Muscle of leg (tissue), 11 donors: ENCODE data around the gene DHX57. TPM values are rescaled to one million over a fixed set of nuclear protein-coding genes. Genes with fewer than 3 reads are reported as not detected.
"Not testable (repeated sequence)": the region's sequence is repeated elsewhere in the genome, so short reads cannot be mapped to it uniquely, and the experiment has no call there.

ENCODE experiments used
- DNase-seq: peaks from one replicate; pipeline ENCODE4 v3.0.0; 2013
- H3K27ac ChIP-seq: one replicate; pipeline ENCODE4 v1.5.1; 2013; ENCODE audit warnings: mild to moderate bottlenecking, low read length, control low read depth
- H3K27me3 ChIP-seq: one replicate; pipeline ENCODE4 v1.6.1; 2013; ENCODE audit warnings: low read length; ENCODE audit not compliant: control insufficient read depth, insufficient read depth
- H3K36me3 ChIP-seq: one replicate; pipeline ENCODE4 v1.6.1; 2013; ENCODE audit warnings: low read length; ENCODE audit not compliant: control insufficient read depth, insufficient read depth
- H3K4me1 ChIP-seq: one replicate; pipeline ENCODE4 v1.6.1; 2013; ENCODE audit warnings: low read length; ENCODE audit not compliant: control insufficient read depth, insufficient read depth
- H3K4me3 ChIP-seq: one replicate; pipeline ENCODE4 v1.5.1; 2013; ENCODE audit warnings: low read length, control low read depth
- H3K9me3 ChIP-seq: replicated peaks from 2 replicates; pipeline ENCODE4 v1.6.1; 2013; ENCODE audit warnings: low read depth, low read length; ENCODE audit not compliant: control insufficient read depth
- WGBS: methylation state at CpG from one replicate; pipeline ENCODE4 v1.1.5; 2013; ENCODE audit warnings: missing lambda C conversion rate; ENCODE audit not compliant: insufficient coverage; 5-methylcytosine and 5-hydroxymethylcytosine counted together
- polyA plus RNA-seq, 8 donors: library from polyadenylated mRNA; unstranded; fragments of 120-200 nt; gene quantifications; one replicate each; pipeline versions ENCODE4 v1.2.1 to v1.2.3, GENCODE V29; 2013; ENCODE audit warnings: inconsistent platforms in 1 of 8, low replicate concordance in 1 of 8; ENCODE audit not compliant: insufficient read length in 8 of 8, insufficient read depth in 1 of 8
- total RNA-seq: library from RNA; stranded (reverse); fragments of 120-200 nt; gene quantifications from one replicate; pipeline ENCODE4 v1.2.4, GENCODE V29; 2013

Gene DHX57
- total and polyA plus RNA-seq, 9 donors: 16.9 to 24.8 (median 20.6) TPM

DNA sequence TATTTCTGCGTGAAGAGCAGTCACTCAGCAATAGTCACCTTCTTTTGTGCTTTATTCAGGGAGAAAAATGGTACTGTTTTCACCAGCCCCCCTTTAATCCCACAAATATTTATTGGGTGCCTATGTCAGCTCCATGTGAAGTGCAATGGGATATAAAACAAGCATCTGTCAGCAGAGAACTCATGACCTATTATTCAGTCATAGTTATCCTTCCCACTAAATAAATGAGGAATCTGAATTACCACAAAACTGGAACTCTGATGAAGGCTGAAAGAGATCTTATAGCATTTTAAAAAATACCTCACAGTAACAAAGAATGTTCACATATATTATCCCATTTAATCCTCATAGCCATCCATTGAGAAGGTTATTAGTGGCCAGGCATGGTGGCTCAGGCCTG, 45.8 kb downstream of the DHX57 start:
- Histone ChIP-seq H3K27ac (no peak overlapping the region), H3K27me3 (no peaks in the 10 kb centered on the region), H3K4me3 (no peak overlapping the region), H3K36me3 (peaks cover 39% of the 10 kb centered on the region), H3K9me3 (no peaks in the 10 kb centered on the region), H3K4me1 (no peaks in the 10 kb centered on the region)
- WGBS: no CpG with 5 or more reads among the region's 1 CpG
- DNase-seq: no peak

DNA sequence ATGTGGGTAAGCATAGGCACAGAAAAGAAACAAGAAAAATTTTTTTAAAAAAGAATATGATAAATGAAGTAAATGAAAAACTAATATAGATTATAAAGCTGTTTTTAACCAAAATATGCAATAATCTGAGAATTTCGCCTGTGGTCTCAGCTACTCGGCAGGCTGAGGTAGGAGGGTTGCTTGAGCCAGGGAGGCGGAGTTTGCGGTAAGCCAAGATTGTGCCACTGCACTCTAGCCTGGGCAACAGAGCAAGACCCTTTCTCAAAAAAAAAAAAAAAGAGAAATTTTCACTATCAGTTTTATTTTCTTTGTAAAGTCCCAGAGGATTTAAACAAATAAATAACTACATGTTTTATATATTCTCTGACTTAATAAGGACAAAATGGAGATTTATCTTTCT, 47.3 kb downstream of the DHX57 start:
- no peaks in the 10 kb centered on the region for H3K4me1 ChIP-seq
- H3K4me3 ChIP-seq: no peak overlapping the region
- H3K9me3 ChIP-seq: no peaks in the 10 kb centered on the region
- DNase-seq: no peak
- no peak overlapping the region for H3K27ac ChIP-seq
- no CpG with 5 or more reads among the region's 4 CpGs for WGBS
- no peaks in the 10 kb centered on the region for H3K27me3 ChIP-seq
- H3K36me3 ChIP-seq: peaks cover 36% of the 10 kb centered on the region

DNA sequence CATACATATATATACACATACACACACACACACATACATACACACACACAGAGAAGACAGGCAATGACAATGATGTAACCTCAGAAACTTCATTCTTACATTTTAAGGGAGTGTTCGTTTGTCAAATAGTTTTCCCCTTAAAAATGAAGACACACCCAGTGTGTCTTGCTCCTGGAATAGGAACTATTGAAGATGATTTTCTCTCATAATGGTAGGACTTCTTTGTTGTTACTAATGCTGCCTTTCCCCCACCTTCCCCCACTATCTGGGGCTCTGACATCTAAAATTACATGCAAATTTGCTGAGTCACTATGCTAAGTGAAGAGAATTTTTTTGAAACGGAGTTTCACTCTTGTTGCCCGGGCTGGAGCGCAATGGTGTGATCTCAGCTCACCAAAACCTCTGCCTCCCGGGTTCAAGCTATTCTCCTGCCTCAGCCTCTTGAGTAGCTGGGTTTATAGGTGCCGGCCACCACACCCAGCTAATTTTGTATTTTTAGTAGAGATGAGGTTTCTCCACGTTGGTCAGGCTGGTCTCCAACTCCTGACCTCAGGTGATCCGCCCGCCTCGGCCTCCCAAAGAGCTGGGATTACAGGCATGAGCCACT, 48.1 kb downstream of the DHX57 start:
- not testable (repeated sequence) for H3K27me3 ChIP-seq, DNase-seq, H3K27ac ChIP-seq, H3K4me1 ChIP-seq, H3K9me3 ChIP-seq, H3K4me3 ChIP-seq
- peaks cover 37% of the 10 kb centered on the region for H3K36me3 ChIP-seq
- 100% methylated on average over 1 of the region's 10 CpGs for WGBS

DNA sequence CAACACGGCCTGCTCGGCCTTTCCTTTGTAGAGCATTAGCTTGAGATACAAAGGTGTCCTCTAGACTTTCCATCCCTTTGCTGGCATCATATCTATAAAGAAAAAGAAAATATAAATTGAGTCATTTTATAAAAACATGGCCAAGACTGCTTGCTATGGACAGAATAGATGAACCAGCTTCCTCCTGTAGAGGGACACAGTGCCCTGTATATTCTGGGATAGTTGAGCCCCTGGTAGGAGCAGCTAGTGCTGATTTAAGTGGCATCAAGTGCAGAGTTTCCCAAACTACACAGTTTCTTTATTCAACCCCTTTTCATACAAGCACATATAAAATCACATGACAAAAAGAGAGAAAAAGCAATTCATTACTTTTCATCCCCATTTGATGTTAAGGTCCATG, 49.8 kb downstream of the DHX57 start:
- Histone ChIP-seq H3K27me3 (no peaks in the 10 kb centered on the region), H3K4me3 (no peak overlapping the region), H3K27ac (no peak overlapping the region), H3K4me1 (no peaks in the 10 kb centered on the region), H3K9me3 (no peaks in the 10 kb centered on the region), H3K36me3 (peaks cover 46% of the 10 kb centered on the region)
- no peak for DNase-seq
- WGBS: no CpG with 5 or more reads among the region's 2 CpGs

DNA sequence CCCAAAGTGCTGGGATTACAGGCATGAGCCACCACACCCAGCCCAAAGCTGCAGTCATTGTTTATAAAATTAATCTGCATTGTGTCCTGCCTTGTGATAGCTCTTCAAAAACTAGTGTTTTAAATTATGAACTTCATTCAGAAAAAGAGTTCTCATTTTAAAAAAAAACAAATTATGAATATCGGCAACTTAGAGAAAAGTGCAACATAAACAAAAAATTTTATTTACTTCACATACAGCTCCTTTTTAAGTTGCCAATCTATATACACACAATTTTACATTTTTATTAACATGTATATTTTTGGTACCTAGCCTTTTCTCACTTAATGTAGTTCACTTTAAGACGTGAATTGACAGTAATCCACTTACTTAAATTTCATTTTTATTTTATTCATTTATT, 50.8 kb downstream of the DHX57 start:
- H3K36me3 ChIP-seq: peaks cover 46% of the 10 kb centered on the region
- no peak overlapping the region for H3K4me3 ChIP-seq
- H3K4me1 ChIP-seq: no peaks in the 10 kb centered on the region
- no CpG with 5 or more reads among the region's 2 CpGs for WGBS
- H3K9me3 ChIP-seq: no peaks in the 10 kb centered on the region
- H3K27me3 ChIP-seq: no peaks in the 10 kb centered on the region
- no peak overlapping the region for H3K27ac ChIP-seq
- no peak for DNase-seq

DNA sequence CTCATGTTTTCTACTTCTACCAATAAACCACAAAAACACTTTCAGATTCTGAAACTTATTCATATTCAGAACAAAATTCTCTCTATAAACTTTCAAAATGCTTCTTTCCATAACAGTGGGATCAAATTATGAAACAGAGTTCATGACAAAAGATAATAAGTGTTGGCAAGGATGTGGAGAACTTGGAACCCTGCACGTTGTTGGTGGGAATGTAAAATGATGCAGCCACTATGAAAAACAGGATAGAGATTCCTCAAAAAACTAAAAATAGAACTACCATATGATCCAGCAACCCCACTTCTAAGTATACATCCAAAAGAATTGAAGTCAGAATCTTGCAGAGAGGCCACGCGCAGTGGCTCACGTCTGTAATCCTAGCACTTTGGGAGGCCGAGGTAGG, 52.3 kb downstream of the DHX57 start:
- H3K4me1 ChIP-seq: no peaks in the 10 kb centered on the region
- no CpG with 5 or more reads among the region's 5 CpGs for WGBS
- H3K27me3 ChIP-seq: no peaks in the 10 kb centered on the region
- DNase-seq: no peak
- no peak overlapping the region for H3K4me3 ChIP-seq
- no peaks in the 10 kb centered on the region for H3K9me3 ChIP-seq
- H3K36me3 ChIP-seq: peaks cover 52% of the 10 kb centered on the region
- H3K27ac ChIP-seq: no peak overlapping the region

DNA sequence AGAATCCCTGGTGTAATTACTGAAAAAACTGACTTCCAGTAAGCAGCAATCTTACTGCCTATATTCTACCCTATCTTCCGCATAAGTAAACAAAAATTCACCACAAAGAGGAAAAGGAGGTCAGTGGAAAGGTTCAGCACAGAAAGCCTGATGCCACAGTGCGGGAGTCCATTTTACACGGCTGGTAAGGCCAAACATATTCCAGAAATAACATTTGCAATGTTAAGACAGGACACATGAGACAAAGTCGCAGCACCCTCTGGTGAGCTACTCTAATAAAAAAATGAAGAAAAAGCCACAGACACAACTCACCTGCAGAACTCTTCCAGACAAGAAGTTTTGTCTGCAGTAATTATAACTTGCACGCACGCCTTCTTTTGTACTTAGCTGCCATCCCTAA, 57.2 kb downstream of the DHX57 start:
- H3K4me1 ChIP-seq: no peaks in the 10 kb centered on the region
- H3K36me3 ChIP-seq: peaks cover 57% of the 10 kb centered on the region
- H3K27me3 ChIP-seq: no peaks in the 10 kb centered on the region
- DNase-seq: no peak
- H3K4me3 ChIP-seq: no peak overlapping the region
- 67% methylated on average over 3 of the region's 6 CpGs for WGBS
- no peak overlapping the region for H3K27ac ChIP-seq
- H3K9me3 ChIP-seq: no peaks in the 10 kb centered on the region

DNA sequence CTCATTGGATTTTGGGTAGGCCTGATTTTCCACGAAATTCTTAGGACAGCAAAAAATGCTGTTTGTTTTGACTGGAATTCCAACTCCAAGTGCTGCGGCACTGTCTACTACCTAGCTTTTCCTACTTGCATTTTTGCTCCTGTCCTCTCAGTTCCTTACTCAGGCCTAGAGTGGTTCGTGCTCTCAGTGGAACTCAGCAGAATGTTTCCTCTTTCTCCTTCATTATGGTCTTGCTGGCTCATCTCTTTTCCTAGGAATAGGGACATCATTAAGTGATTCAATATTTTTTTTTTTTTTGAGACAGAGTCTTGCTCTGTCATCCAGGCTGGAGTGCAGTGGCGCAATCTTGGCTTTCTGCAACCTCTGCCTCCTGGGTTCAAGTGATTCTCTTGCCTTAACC, 59.8 kb downstream of the DHX57 start:
- no peak for DNase-seq
- H3K27me3 ChIP-seq: no peaks in the 10 kb centered on the region
- WGBS: 82% methylated on average over 3 of the region's 4 CpGs
- no peak overlapping the region for H3K27ac ChIP-seq
- peaks cover 52% of the 10 kb centered on the region for H3K36me3 ChIP-seq
- no peaks in the 10 kb centered on the region for H3K4me1 ChIP-seq
- no peaks in the 10 kb centered on the region for H3K9me3 ChIP-seq
- no peak overlapping the region for H3K4me3 ChIP-seq

DNA sequence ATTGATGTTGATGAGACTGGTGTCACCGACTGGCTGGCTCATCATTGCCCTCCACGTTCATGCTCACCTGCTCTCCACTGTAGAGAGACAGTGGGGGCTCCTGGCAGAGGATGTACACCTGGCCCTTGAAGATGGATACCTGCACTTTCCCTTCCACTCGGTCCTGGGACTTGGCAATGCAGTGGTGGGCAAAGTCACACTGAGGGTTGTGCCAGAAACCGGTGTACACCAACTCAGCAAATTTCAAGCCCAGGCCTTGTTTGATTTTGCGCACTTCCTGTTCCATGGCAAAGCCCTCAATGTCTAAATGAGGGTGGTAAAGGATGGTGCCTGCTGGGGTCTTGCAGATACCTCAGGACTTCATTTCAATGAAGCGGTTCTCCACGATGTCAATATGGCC, 65.2 kb downstream of the DHX57 start:
- H3K27ac ChIP-seq: no peak overlapping the region
- H3K27me3 ChIP-seq: no peaks in the 10 kb centered on the region
- H3K36me3 ChIP-seq: peaks cover 38% of the 10 kb centered on the region
- no peak for DNase-seq
- no peak overlapping the region for H3K4me3 ChIP-seq
- H3K4me1 ChIP-seq: no peaks in the 10 kb centered on the region
- no peaks in the 10 kb centered on the region for H3K9me3 ChIP-seq
- WGBS: 95% methylated on average over 5 of the region's 7 CpGs

DNA sequence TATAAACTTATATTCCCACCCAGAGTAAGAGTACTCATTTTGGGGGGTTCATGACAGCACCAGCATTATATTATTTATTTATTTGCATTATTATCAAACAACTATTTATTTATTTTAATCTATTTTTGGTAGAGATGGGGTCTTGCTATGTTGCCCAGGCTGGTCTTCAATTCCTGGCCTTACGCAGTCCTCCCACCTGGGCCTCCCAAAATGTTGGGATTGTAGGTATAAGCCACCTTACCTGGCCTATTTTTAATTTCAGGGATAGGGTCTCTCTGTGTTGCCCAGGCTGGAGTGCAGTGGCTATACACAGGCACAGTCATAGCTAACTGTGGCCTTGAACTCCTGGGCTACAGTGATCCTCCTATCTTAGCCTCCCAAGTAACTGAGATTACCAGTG, 67.1 kb downstream of the DHX57 start:
- DNase-seq: no peak
- peaks cover 39% of the 10 kb centered on the region for H3K36me3 ChIP-seq
- H3K4me3 ChIP-seq: no peak overlapping the region

DNA sequence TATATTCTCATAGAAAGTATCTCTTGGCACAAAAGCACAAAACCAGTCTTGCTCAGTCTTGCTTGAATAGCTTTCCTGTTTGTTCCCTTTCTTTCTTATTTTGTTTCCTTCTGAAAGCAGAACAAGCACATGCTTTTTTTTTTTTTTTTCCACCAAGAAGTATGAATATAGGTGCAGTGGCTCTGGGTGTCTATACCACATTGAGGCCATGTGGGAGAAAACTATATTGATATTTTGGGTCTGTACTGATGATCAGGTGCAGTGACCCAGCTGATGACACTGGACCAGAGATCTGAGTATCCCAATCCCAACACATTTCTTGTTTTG, 69.0 kb downstream of the DHX57 start:
- Histone ChIP-seq H3K4me3 (no peak overlapping the region), H3K36me3 (peaks cover 45% of the 10 kb centered on the region), H3K27me3 (no peaks in the 10 kb centered on the region), H3K9me3 (no peaks in the 10 kb centered on the region), H3K4me1 (no peaks in the 10 kb centered on the region), H3K27ac (no peak overlapping the region)
- no peak for DNase-seq

More for the DNA sequence above, 67.1 kb downstream of the DHX57 start:
- Histone ChIP-seq H3K27ac (no peak overlapping the region), H3K4me1 (no peaks in the 10 kb centered on the region), H3K9me3 (no peaks in the 10 kb centered on the region), H3K27me3 (no peaks in the 10 kb centered on the region)
- 100% methylated on average over 1 of the region's 1 CpG for WGBS
